Activated CD4-positive, CD25-positive, alpha-beta regulatory T cell treated with anti-CD3 and anti-CD28 coated beads, Interleukin-2, amount 50 U/mL, for 24 hours (primary cell): ENCODE results near the gene FBXO36.

Experiments
- ATAC-seq, 2 donors: fragments of 150-1000 bp; cut with Tn5 transposase; one replicate each; pipeline ENCODE4 v1.10.0; 2021; ENCODE audit warnings: mild to moderate bottlenecking in 1 of 2, moderate library complexity in 1 of 2

Gene FBXO36

GRCh38 chr2:230053753-230054478 lies 131.6 kb downstream of the FBXO36 start:
- peak; percentile 80 to 83 for ATAC-seq

GRCh38 chr2:230060672-230061293 lies 138.5 kb downstream of the FBXO36 start:
- no peak for ATAC-seq
